ENCODE measurements around the gene SOX12. TPM values are rescaled to one million over a fixed set of nuclear protein-coding genes. Genes with fewer than 3 reads are reported as not detected.
"Not testable (repeated sequence)": the region's sequence is repeated elsewhere in the genome, so short reads cannot be mapped to it uniquely, and the experiment has no call there.

The SOX12 gene
- total RNA-seq, 2 donors from 2014 or later, result 3.8 to 5.6 TPM

DNA sequence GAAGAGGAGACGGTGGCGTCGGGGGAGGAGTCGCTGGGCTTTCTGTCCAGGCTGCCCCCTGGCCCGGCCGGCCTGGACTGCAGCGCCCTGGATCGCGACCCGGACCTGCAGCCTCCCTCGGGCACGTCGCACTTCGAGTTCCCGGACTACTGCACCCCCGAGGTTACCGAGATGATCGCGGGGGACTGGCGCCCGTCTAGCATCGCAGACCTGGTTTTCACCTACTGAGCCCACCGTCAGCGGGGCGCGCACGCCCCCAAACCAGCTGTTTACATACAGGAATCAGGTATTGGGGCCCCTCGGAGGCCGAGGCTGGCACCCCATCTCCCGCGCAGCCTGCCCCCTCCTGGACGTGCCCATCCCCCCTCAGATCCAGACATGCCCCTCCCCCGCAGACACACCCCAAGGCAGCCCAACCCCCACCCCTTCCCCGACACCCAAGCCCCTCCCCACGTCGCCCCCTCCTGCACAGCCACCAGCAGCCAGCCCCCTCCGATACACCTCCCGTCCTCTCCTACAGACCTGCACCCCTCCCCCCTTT lies 1.4 kb downstream of the SOX12 start:
- intact Hi-C loops (cut with DNase I, micrococcal nuclease), result no loop called here
- ATAC-seq (no peak), DNase-seq (peak in 1 of 2 donors; percentile 51)

DNA sequence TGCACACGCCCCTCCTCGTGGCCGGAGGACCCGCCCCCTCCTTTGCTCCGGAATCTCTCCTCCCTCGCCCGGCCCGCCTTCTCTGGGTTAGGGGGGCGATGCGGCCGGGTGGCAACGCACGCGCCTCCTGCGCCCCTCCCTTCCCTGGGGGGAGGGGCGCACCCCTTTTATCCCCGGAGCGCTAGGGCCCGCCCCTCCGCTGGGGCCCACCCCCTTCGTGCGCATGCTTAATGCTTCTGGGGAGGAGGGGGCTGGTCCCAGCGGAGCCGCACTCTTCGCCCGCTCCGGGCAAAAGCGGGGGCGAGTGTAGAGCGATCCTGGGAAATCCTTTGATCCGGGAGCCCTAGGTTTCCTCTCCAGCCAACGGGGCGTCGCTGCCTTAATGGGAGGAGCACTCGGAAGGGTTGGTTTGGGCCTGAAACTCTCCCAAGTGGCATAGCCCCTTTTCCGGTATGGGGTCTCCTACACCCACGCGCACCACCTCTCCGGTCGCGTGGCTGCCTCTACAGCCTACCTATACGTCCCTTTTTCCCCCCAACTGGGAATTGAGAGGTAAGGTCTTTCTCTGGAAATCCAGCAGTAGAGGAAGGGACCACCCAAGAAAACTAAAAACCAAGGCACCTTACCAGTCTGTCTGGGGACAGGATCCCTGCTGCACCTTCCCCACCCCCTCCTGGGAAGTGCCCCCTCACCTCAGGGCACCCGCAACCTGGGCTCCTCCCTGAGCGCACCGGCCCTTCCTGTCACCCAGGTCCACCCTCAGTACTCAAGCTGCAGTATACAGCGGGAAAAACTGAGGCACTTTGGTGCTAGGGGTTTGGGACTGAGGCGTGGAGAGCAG lies 2.1 kb downstream of the SOX12 start:
- peak; percentile 80 to 86 for DNase-seq
- intact Hi-C loops (cut with DNase I, micrococcal nuclease), result no loop called here
- peak; percentile 6 for ATAC-seq

DNA sequence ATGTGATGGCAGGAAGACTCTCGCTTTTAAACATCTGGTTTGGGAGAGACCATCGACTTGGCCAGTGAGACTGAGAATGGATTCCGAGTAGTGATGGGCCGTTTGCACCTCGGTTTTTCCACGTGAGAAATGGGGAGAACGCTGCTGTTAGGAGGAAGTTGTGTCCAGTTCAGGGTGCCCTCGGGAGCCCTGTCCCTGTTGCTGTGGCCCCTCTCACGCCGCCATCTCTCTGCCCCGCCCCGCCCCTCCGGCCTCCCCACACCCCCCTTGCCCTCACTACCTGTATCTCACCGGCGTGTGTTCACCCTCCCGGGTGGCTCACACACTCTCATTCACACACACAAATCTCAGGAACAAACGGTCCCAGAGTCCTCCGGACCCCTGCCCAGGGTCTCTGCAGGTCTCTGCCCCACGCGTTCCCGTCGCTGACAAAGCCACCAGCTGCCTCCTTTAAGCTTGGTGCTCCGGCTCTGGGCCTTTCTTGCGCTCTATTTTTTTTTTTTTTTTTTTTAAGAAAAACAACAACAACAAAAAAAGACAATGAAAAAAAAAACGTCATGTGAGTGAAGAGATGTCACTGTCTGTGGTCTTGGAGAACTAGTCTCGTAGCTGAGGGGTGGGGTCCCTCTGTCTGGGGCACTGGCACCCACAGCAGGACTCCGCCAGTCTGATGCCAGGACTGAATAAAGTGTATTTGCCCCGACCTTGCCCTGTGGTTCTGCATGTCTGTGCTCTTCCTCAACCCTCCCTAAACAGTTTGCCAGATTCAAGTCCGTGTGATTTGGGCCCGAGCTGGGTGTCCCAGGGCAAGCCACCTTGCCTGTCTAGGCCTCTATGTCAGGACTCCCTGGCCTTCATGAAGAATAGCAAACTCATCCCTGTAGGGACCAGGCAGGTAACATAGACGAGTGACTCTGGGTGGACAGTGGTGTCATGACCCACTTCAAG lies 2.9 kb downstream of the SOX12 start:
- intact Hi-C loops (cut with DNase I, micrococcal nuclease), result no loop called here
- no peak for ATAC-seq
- no peak for DNase-seq

DNA sequence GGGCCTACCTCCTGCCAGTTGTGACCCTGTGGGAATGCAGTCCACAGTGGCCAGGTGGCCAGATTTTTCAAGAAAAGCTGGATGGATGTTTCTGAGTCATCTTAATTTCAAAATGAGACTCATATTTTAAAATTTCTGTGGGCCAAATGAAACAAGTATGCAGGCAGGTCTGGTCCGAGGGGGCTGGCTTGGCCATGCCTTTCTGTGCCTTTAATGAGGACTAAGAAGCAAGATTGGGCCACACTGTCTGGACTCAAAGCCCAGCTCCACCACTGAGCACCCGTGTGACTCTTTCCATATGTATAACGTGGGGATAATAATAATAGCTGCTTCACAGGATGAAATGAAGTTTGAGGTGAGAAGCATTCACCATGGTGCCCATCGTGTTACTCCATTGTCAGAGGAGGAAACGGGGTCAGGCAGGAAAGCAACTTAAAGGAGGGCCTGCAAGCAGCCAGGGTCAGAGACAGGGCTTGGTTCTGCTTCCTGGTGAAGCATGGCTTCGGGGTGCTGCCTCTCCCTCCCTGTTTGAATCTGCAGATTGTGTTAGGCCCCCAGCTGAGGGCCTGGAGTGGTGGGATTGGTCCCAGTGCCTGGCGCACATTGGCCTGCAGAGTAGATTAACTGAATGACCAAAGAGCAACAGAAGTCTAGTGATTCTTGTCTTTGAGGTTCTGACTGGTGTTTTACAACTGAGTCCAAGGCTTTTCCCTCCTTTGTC lies 3.8 kb downstream of the SOX12 start:
- ATAC-seq, result no peak
- no peak for DNase-seq
- intact Hi-C loops (cut with DNase I, micrococcal nuclease), result no loop called here

DNA sequence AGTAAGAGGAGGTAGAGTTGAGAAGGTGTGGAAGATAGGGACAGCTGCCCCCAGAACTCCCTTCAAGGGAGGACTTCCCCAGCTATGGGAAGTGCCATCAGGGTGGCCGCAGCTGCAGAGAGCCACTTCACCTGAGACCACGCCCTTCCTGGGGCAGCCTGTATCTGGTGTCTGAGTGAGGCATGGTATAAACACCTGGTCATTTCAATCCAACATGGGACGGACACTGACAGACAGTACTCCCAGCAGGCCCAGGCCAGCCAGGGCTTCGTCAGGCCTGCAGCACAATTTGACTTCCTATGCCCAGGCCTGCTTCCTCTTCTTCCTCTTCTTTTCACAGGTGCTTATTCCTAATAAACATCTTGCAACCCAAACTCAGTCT lies 4.5 kb downstream of the SOX12 start:
- DNase-seq, result peak in 1 of 2 donors; percentile 32
- intact Hi-C loops (cut with DNase I, micrococcal nuclease), result loop anchor here in 1 of 2 donors (10.0 kb wide), 1 partner anchor 45 kb away; no protein-coding TSS in a partner anchor
- no peak for ATAC-seq

DNA sequence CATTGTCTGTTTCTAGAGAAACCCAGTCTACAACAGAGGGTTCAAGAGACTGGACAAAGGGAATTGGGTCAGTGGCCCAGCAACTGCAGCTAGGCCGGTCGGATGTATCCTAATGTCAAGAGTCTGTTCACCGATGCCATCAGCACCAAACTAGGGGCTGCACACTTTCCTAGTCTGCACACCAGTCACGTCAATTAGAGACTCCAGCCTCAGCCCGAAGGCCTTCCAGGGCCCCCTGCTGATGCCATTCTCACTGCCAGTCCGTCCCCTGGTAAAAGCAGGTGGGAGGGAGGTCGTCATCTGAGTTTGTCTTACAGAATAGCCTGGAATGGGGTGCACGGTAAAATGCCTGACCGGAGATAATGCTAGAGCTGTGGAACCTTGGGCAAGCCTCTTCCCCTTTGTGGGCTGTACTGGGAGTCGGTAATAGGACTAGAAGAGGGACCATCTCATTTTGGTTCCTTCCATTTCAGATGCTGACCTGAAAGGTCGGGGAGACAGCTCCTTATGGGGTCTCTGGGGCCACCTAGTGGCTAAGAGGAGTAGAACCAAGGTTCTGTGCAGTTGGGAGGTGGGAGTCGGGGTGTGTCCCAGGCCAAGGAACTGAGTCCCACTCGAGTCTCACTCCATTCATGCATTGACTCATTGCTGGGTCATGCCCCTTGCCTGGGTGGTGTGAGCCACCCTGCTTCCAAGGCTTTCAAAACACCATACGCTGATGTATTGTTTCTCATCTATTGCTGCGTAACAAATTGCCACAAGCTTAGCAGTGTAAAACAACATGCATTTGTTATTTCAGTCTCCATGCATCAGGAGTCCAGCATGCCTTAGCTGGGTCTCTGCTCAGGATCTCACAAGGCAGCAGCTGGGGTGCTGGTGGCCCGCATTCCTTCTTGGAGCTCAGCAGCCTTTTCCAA lies 5.1 kb downstream of the SOX12 start:
- intact Hi-C loops (cut with DNase I, micrococcal nuclease), result loop anchor here in 1 of 2 donors (10.0 kb wide), 1 partner anchor 46 kb away; no protein-coding TSS in a partner anchor
- DNase-seq (peak in 1 of 2 donors; percentile 53), ATAC-seq (peak; percentile 23)

DNA sequence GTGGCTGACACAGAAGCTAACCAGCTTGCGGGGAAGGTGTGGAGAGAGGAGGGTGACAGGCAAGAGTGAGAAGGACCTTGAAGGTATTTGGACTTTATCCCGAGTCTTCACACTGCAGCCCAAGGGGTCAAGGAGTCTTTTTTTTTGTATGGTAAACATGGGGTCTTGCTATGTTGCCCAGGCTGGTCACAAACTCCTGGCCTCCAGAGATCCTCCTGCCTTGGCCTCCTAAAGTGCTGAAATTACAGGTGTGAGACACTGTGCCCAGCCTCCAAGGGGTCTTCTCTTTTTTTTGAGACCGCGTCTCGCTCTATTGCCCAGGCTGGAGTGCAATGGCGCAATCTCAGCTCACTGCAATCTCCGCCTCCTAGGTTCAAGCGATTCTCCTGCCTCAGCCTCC lies 9.2 kb downstream of the SOX12 start:
- ATAC-seq (no peak), DNase-seq (no peak)
- intact Hi-C loops (cut with DNase I, micrococcal nuclease), result loop anchor here in 1 of 2 donors (10.0 kb wide), 1 partner anchor 50 kb away; no protein-coding TSS in a partner anchor

DNA sequence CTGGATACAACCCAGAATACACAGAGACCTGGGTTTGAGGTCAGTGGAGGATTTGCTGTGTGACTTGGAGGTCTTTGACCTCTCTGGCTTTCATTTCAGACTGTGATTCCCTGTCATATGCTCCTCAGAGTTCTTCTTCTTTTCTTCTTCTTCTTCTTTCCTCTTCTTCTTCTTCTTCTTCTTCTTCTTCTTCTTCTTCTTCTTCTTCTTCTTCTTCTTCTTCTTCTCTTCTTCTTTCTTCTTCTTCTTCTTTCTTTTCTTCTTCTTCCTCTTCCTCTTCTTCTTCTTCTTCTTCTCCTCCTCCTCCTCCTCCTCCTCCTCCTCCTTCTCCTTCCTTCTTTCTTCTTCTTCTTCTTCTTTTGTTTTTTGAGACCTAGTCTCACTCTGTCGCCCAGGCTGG lies 10.7 kb downstream of the SOX12 start:
- ATAC-seq, DNase-seq: not testable (repeated sequence)
- intact Hi-C loops (cut with DNase I, micrococcal nuclease), result loop anchor here in 1 of 2 donors (10.0 kb wide), 1 partner anchor 51 kb away; no protein-coding TSS in a partner anchor

DNA sequence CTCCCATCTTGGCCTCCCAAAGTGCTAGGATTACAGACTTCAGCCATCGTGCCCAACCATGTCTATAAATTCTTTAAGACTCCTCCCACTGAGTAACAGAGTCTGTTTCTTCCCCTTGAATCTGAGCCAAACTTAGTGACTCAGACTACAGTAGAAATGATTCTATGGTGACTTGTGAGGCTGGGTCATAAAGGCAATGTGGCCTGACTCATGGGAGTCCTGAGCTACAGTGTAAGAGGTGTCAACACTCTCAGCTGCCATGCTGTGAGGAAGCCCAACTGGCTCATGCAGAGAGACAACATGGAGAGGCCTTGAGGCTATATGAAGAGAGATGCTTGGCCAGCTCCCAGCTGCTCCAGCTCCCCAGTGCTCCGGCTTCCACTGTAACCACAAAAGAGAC lies 16.3 kb downstream of the SOX12 start:
- DNase-seq, result no peak
- intact Hi-C loops (cut with DNase I, micrococcal nuclease), result no loop called here
- ATAC-seq, result peak; percentile 84

DNA sequence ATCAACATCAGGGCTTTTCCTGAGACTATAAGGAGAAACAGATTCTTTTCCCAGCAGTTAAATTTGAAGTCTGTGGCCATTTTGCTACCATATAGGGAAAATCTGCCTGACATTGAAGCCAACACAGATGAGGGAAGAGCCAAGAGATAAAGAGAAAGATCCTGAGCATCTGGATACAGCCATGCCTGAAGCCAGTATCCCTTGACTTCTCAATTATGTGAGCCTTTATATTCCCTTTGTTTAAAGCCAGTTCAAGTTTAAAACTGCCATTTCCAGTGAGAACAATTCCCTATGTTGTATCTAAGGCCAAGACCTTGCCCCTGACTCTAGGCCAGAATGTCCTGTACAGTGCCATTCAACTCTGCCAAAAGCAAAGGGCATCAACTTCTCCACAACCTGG lies 17.8 kb downstream of the SOX12 start:
- intact Hi-C loops (cut with DNase I, micrococcal nuclease), result no loop called here
- no peak for ATAC-seq
- no peak for DNase-seq

DNA sequence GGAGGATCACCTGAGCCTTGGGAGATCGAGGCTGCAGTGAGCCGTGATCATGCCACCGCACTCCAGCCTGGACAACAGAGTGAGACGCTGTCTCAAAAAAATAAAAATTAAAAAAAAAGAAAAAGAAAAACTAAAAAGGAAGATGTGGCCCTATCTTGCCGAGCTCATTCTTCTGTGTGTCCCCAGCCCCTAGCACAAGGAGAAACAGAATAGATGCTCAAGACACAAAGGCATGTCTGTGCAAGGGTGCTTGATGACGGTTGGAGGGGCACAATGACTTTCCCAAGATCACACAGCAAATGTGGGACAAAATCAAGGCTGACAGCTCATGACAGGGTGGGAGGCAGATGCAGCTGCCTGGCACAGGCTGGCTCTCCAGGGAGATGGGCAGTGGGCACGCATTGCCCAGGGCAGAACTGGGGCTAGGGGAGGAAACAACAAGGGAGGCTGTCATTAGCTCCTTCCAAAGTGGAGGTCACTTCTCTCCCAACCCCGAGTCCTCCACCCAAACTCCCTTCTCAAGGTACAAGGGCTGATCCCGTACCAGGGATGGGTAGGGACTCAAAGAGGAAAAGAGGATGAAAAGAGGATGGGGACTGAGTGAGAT lies 20.8 kb downstream of the SOX12 start:
- intact Hi-C loops (cut with DNase I, micrococcal nuclease), result no loop called here
- no peak for ATAC-seq
- no peak for DNase-seq

DNA sequence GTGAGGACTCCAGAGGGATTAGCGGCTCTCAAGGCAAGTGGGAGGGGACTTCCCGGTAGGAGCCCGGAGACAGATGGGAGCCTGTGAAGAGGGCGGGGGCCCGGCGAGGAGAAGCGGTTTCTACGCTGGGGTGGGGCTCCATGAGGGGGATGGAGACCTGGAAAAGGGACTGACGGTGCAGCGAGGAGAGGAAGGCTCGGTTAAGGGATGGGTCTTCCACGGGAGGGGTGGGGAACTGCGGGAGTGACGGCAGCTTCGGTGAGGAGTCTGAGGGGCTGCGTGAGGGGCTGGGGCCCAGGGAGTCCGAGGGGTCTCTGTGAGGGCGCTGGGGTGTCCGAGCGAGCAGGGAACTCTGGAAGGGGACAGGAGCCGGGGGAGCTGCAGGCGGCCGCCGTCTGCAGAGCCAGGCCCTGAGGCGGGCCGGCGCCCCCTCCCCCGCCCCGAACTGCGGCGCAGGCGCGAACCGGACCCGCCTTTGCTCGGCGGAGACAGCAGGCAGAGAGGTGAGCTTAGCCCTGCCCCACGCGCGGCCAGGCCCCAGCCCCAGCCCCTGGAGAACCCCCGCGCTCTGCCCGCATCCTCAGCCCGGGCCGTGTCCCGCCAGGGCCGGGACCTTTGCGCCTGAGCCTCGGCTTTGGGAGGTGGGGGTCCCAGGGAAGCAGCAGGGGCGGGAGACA lies 21.4 kb downstream of the SOX12 start, which contains the start of gene NRSN2:
Gene NRSN2, plus strand, starts transcription at position 472 of the 677 bp plus-strand sequence. CDS start 2,533 bp downstream, outside the sequence.
- ATAC-seq (peak; percentile 56), DNase-seq (peak; percentile 60 to 68)
- intact Hi-C loops (cut with DNase I, micrococcal nuclease), result no loop called here

DNA sequence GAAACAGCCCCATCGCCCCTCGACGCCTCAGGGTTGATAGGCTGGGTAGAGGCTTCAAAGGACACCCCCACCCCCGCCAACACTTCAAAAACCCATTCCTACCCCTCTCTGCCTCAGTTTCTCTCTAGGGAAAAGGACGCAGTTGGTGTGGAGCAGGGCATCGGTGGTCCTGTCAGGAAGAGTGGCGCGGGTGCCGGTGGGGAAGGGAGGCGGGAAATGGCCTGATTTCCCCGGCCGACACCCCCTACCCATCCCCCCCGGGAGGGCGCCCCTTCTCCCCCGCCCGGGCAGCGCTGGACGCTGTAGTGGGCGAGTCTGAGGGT lies 21.9 kb downstream of the SOX12 start:
- intact Hi-C loops (cut with DNase I, micrococcal nuclease), result no loop called here
- no peak for DNase-seq
- ATAC-seq, result no peak

DNA sequence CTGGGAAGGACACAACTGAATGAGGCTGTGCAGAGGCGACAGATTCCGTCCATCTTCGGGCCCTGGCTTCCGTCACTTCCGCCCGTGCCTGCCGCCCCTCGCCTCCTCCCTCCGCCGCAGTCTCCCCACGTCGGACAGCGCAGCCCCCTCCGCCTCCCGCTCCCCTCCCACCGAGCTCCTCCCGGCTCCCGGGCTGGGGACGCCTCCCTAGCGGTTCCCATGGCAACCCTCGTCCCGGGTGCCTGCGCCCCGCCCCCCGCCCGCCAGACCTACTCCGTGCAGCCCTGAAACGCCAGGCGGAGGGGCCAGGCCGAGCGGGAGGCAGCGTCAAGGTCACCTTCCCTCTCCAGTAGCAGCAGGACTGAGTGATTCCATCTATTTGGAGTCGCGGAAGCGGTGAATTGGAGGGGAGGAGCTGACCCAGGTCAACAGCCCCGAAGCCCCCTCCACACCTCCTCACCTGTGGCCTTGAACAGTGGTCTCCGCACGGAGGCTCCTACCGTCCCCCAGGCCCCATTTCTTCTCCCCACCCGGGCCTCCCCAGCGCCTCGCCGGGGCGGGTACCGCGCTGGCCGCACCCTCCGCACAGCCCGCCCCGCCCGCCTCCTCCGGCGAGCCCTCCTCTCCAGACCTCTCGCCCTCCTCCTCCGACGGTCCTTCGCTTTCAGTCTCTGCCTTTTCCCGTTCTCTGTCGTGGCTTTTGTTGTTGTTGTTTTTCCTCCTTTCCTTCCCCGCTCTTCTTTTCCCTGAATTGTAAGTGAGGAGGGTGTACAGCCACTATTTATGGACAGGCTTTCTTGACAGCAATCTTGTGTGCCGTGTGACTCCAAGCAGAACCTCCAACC lies 22.5 kb downstream of the SOX12 start:
- peak; percentile 85 for ATAC-seq
- intact Hi-C loops (cut with DNase I, micrococcal nuclease), result no loop called here
- DNase-seq, result peak; percentile 85 to 93

DNA sequence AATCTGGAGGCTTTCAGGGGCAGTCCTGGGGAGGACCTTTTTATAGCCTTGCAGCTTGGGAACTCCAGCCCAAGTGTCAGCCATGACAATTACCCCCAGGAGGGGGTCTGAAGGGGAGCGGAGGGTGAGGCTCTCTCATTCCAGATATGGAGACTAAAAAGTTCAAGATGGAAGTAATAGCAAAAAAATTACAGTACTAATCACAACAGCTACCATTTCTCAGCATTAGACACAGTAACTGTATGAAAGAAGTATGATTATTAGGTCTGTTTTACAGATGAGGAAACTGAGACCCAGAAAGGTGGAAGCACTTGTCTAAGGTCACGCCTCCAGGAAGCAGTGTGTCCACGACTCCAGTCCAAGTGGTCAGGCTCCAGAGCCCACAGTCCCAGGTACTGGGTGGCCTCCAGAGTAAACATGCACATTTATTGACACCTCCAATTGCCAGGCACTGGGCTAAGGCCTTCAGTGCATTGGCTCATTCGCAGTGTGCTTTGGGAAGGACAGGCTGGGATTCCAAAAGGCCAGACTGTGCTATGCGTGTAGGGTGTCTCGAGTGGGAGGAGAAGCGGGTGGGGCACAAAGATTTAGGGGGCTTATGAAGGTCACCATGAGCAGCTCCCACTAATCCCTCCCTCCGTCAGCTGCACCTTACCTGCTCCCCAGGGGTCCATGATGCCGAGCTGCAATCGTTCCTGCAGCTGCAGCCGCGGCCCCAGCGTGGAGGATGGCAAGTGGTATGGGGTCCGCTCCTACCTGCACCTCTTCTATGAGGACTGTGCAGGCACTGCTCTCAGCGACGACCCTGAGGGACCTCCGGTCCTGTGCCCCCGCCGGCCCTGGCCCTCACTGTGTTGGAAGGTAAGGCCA lies 23.9 kb downstream of the SOX12 start:
- intact Hi-C loops (cut with DNase I, micrococcal nuclease), result no loop called here
- DNase-seq (no peak), ATAC-seq (no peak)

Data from left colon (tissue), 2 donors.